ENCODE results near the gene C10orf90.

- no peak for TF ChIP-seq CTCF (conservative IDR thresholded peaks at IDR 0.05)
- TF ChIP-seq EZH2 (IDR thresholded peaks at IDR 0.05; ENCODE audit: low read depth) = no peak
Observed at GRCh38 chr10:126629925-126630624, 40.4 kb downstream of the C10orf90 start.

All from PC-9 (cell line).